Nephron progenitor cell (in vitro differentiated cells): ENCODE data around the gene DEXI.

Source experiments
- DNase-seq: peaks from one replicate; pipeline ENCODE4 v3.0.0; 2021
- H3K27ac Mint-ChIP-seq: 2 replicates; pipeline ENCODE4 v1.8.0; 2021; ENCODE audit warnings: mild to moderate bottlenecking, moderate library complexity, mixed read lengths
- H3K27me3 Mint-ChIP-seq: 2 replicates; pipeline ENCODE4 v1.8.0; 2021; ENCODE audit warnings: mild to moderate bottlenecking, low read depth, mixed read lengths; ENCODE audit not compliant: poor library complexity
- H3K36me3 Mint-ChIP-seq: 2 replicates; pipeline ENCODE4 v1.8.0; 2021; ENCODE audit warnings: low read depth, mixed read lengths
- H3K4me1 Mint-ChIP-seq: 2 replicates; pipeline ENCODE4 v1.8.0; 2021; ENCODE audit warnings: mixed read lengths
- H3K4me3 Mint-ChIP-seq: 2 replicates; pipeline ENCODE4 v1.8.0; 2021; ENCODE audit warnings: mild to moderate bottlenecking, moderate library complexity, mixed read lengths
- H3K9me3 Mint-ChIP-seq: 2 replicates; pipeline ENCODE4 v1.8.0; 2021; ENCODE audit warnings: mild to moderate bottlenecking, moderate library complexity, mixed read lengths
- CTCF ChIP-seq: fragments of 200-600 bp; sonication (generic); IDR thresholded peaks from 2 replicates; pipeline ENCODE4 v1.5.0; 2021; ENCODE audit warnings: antibody characterized with exemption

DEXI gene

GRCh38 chr16:10883004-10883403 is 59.3 kb downstream of the DEXI start:
- DNase-seq = peak; percentile 23
- Mint-ChIP-seq H3K27ac (no peak overlapping the region), H3K9me3 (no peaks in the 10 kb centered on the region), H3K4me3 (no peak overlapping the region), H3K36me3 (no peaks in the 10 kb centered on the region), H3K4me1 (peaks cover 18% of the 10 kb centered on the region), H3K27me3 (peaks cover 75% of the 10 kb centered on the region)
- TF ChIP-seq CTCF = no peak

DNA sequence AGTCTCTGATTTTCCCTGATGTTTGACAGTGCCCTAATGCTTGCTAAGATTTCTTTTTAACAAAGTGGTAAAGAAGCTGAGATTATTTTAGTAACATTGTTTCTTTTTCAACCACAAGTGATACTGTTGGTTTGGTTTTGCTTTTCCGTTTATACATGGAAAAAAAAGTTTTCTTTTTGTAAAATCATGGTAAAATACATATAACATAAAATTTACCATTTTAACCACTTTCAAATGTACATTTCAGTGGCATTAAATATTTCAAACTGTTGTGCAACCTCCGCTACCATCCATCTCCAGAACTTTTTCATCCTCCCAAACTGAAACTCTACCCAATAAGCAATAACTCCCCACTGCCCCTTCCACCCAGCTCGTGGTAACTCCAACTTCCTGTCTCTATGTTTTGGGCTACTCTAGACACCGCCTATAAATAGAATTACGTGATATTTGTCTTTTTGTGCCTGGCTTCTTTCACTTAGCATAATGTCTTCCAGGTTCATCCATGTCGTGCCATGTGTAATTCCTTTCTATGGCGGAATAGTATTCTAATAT is 60.7 kb downstream of the DEXI start:
- Mint-ChIP-seq H3K4me1 (peaks cover 18% of the 10 kb centered on the region), H3K36me3 (no peaks in the 10 kb centered on the region), H3K4me3 (no peak overlapping the region), H3K27ac (no peak overlapping the region), H3K27me3 (peaks cover 78% of the 10 kb centered on the region), H3K9me3 (no peaks in the 10 kb centered on the region)
- DNase-seq = no peak
- no peak for TF ChIP-seq CTCF

DNA sequence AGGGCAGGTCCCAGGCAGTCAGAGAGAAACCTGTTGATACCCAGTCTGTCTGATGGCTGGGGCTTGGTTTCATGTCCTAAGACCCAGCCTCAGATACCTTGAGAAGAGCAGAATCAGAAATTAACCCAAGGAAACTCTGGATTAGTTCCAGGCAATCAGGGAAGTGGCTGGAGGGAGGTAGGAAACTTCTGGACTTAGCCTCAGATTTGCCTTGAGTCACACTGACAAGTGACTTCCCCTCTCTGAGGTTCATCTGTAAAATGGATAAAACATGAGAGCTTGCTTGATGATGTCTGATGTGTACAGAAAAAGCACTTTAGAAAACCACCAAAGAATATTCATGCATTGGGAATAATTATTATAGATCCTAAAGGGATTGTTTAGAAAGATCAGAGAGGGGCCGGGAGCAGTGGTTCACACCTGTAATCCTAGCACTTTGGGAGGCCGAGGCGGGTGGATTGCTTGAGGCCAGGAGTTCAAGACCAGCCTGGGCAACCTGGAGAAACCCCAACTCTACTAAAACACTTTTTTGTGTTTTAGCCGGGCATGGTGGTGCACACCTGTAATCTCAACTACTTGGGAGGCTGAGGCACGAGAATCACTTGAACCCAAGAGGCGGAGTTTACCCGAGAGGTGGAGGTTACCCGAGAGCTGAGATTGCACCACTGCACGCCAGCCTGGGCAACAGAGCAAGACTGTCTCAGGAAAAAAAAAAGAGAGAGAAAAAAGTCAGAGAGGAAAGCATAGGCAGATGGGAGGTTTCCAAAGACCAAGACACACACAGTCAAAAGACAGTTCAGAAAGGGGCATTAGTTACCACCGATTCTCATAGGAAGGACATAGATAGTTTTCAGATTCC is 61.4 kb downstream of the DEXI start:
- Mint-ChIP-seq H3K36me3 (no peaks in the 10 kb centered on the region), H3K27me3 (peaks cover 80% of the 10 kb centered on the region), H3K9me3 (no peaks in the 10 kb centered on the region), H3K4me3 (no peak overlapping the region), H3K27ac (no peak overlapping the region), H3K4me1 (peaks cover 18% of the 10 kb centered on the region)
- no peak for DNase-seq
- TF ChIP-seq CTCF = no peak

GRCh38 chr16:10879681-10880589 is 62.3 kb downstream of the DEXI start:
- Mint-ChIP-seq H3K9me3 (no peaks in the 10 kb centered on the region), H3K27ac (no peak overlapping the region), H3K4me3 (no peak overlapping the region), H3K27me3 (peaks cover 80% of the 10 kb centered on the region), H3K36me3 (no peaks in the 10 kb centered on the region), H3K4me1 (peaks cover 18% of the 10 kb centered on the region)
- TF ChIP-seq CTCF = no peak
- DNase-seq = no peak
